GM12872 (cell line): Measurements from ENCODE around the gene B3GNT8.

Experiments
- TF ChIP-seq, protein P1 (sequence below): IDR thresholded peaks from 3 replicates; pipeline ENCODE4 v1.5.1; 2011; ENCODE audit warnings: low read depth, mild to moderate bottlenecking, low read length, moderate library complexity; ENCODE audit not compliant: insufficient read depth

Gene B3GNT8

DNA sequence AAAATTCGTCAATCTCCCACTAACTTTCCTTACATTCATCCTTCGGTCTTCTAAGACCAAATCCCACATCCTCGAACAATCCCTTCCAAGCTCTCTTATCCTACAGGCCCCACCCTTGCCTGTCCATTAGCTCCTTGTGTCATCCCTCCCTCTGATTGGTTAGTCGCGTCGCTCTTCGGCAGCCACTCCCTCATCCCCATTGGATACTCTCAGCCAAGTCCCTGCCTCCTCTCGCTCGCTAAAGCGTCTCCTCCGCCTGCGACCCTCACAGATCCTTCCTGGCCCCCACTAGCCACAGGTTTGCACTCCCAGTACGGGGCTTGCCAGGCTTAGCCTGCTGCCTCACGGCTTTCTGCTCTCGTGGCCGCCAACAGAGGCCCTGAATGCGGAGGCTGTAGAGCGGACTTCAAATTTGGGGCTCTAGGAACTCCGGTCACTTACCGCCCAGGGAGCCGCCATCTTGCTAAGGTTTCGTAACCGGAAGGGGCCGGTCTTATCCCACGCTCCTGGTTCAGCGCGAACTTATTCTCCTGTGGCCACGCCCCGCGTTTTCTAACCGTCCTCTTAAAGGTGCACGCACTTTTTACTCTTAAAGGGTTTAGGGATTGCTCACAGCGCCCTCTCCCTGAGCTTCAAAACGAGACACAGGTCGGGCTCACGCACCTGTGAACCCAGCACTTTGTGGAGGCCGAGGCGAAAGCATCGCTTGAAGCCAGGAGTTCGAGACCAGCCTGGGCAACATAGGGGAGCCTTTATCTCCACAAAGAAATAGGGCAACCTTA lies 12.5 kb upstream of the B3GNT8 start, which contains the start of gene DMAC2:
TSS of gene DMAC2 (minus strand) at position 472 of the 782 bp plus-strand sequence. CDS start at position 459, 13 bp downstream.
- TF ChIP-seq, protein P1, sequence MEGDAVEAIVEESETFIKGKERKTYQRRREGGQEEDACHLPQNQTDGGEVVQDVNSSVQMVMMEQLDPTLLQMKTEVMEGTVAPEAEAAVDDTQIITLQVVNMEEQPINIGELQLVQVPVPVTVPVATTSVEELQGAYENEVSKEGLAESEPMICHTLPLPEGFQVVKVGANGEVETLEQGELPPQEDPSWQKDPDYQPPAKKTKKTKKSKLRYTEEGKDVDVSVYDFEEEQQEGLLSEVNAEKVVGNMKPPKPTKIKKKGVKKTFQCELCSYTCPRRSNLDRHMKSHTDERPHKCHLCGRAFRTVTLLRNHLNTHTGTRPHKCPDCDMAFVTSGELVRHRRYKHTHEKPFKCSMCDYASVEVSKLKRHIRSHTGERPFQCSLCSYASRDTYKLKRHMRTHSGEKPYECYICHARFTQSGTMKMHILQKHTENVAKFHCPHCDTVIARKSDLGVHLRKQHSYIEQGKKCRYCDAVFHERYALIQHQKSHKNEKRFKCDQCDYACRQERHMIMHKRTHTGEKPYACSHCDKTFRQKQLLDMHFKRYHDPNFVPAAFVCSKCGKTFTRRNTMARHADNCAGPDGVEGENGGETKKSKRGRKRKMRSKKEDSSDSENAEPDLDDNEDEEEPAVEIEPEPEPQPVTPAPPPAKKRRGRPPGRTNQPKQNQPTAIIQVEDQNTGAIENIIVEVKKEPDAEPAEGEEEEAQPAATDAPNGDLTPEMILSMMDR: peak; percentile 66

DNA sequence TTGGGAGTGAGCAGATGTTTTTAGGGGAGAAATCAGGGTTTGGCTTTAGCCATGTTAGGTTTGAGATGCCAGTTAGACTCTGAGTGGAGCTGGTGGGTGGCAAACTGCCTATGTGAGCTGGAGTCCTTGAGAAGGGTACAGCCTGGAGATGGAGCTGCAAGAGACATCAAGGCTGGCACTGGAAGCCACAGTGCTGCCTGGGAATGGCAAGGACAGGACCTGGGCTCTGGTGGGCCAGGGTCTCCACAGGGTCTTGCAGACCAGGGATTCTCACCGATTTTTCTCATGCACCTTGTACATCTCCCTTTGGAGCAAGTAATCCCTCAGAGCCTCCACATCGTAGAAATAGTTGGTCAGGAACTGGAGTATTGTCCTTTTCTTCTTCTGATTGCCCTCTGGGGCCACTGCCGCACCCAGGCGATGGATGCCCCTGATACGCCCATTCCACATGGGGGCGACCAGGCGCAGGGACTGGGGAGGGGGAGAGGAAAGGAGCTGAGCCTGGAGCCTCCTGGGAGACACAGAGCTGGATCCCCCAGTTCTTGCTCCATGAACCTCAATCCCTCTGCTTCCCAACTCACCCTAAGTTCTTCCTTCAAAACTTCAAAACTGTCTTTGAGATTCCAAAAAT lies 10.9 kb upstream of the B3GNT8 start:
- TF ChIP-seq, protein P1: no peak

GRCh38 chr19:41436674-41436951 lies 9.4 kb upstream of the B3GNT8 start:
- TF ChIP-seq, protein P1: no peak

- TF ChIP-seq, protein P1: no peak
Measured at GRCh38 chr19:41435936-41436673, 8.9 kb upstream of the B3GNT8 start.

- TF ChIP-seq, protein P1: no peak
Measured at GRCh38 chr19:41434450-41434849, 7.3 kb upstream of the B3GNT8 start.

DNA sequence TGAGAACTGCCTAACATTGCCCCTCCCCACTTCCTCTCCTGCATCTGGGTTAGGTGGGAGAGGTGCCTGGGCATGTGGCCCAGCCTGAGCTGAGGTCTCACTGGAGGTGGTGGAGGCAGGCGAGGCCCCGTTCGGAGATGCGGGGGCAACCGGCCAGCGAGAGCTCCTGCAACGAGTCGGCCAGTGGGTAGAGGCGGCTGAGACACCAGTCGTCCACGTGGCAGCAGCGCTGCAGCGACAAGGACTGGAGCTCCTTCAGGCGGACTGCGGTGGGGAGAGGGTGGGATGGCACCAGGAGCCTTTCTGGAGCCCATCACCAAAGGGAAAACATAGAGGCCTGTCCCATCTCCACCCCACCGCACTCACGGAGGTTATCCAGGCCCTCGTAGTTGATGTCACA lies 6.0 kb upstream of the B3GNT8 start:
- TF ChIP-seq, protein P1: no peak
